ENCODE data around the gene GABRA1.

Gene GABRA1

GRCh38 chr5:161847941-161848391 lies at the start of gene GABRA1:
Gene GABRA1, plus strand, starts transcription at chr5:161848120. Its CDS starts 2,691 bp downstream, at chr5:161850811.
- H3K4me3 ChIP-seq (ENCODE audit: low read depth, low read length) = no peak within 1 kb of the TSS
- DNase-seq (ENCODE audit: low read depth) = no peak

GRCh38 chr5:161799316-161799715 lies 48.6 kb upstream of the GABRA1 start:
- no peak overlapping the region for H3K4me3 ChIP-seq (ENCODE audit: low read depth, low read length)
- DNase-seq (ENCODE audit: low read depth) = no peak

GRCh38 chr5:161804263-161804662 lies 43.7 kb upstream of the GABRA1 start:
- DNase-seq (ENCODE audit: low read depth) = no peak
- H3K4me3 ChIP-seq (ENCODE audit: low read depth, low read length) = no peak overlapping the region

GRCh38 chr5:161846746-161847145 lies 1.2 kb upstream of the GABRA1 start:
- no peak for DNase-seq (ENCODE audit: low read depth)
- no peak overlapping the region for H3K4me3 ChIP-seq (ENCODE audit: low read depth, low read length)

- no peak overlapping the region for H3K4me3 ChIP-seq (ENCODE audit: low read depth, low read length)
- DNase-seq (ENCODE audit: low read depth) = no peak
Measured at GRCh38 chr5:161847447-161847846, 473 bp upstream of the GABRA1 start.

- no peak for DNase-seq (ENCODE audit: low read depth)
- H3K4me3 ChIP-seq (ENCODE audit: low read depth, low read length) = no peak overlapping the region
Measured at GRCh38 chr5:161850491-161850890, 2.6 kb downstream of the GABRA1 start.

- DNase-seq (ENCODE audit: low read depth) = no peak
- H3K4me3 ChIP-seq (ENCODE audit: low read depth, low read length) = no peak overlapping the region
Measured at GRCh38 chr5:161851691-161852299, 3.9 kb downstream of the GABRA1 start.

GRCh38 chr5:161857358-161857757 lies 9.4 kb downstream of the GABRA1 start:
- H3K4me3 ChIP-seq (ENCODE audit: low read depth, low read length) = no peak overlapping the region
- DNase-seq (ENCODE audit: low read depth) = no peak

GRCh38 chr5:161863259-161863658 lies 15.3 kb downstream of the GABRA1 start:
- no peak overlapping the region for H3K4me3 ChIP-seq (ENCODE audit: low read depth, low read length)
- no peak for DNase-seq (ENCODE audit: low read depth)

GRCh38 chr5:161863811-161864210 lies 15.9 kb downstream of the GABRA1 start:
- no peak for DNase-seq (ENCODE audit: low read depth)
- no peak overlapping the region for H3K4me3 ChIP-seq (ENCODE audit: low read depth, low read length)

- no peak for DNase-seq (ENCODE audit: low read depth)
- no peak overlapping the region for H3K4me3 ChIP-seq (ENCODE audit: low read depth, low read length)
Measured at GRCh38 chr5:161865510-161865909, 17.6 kb downstream of the GABRA1 start.

GRCh38 chr5:161889971-161890370 lies 42.1 kb downstream of the GABRA1 start:
- DNase-seq (ENCODE audit: low read depth) = no peak
- H3K4me3 ChIP-seq (ENCODE audit: low read depth, low read length) = no peak overlapping the region

GRCh38 chr5:161895514-161895913 lies 47.6 kb downstream of the GABRA1 start:
- DNase-seq (ENCODE audit: low read depth) = no peak
- no peak overlapping the region for H3K4me3 ChIP-seq (ENCODE audit: low read depth, low read length)

- H3K4me3 ChIP-seq (ENCODE audit: low read depth, low read length) = no peak overlapping the region
- DNase-seq (ENCODE audit: low read depth) = no peak
Measured at GRCh38 chr5:161897033-161897432, 49.1 kb downstream of the GABRA1 start.

GRCh38 chr5:161899590-161899989 lies 51.7 kb downstream of the GABRA1 start:
- no peak for DNase-seq (ENCODE audit: low read depth)
- H3K4me3 ChIP-seq (ENCODE audit: low read depth, low read length) = no peak overlapping the region

GRCh38 chr5:161900981-161901380 lies 53.1 kb downstream of the GABRA1 start:
- no peak for DNase-seq (ENCODE audit: low read depth)
- H3K4me3 ChIP-seq (ENCODE audit: low read depth, low read length) = no peak overlapping the region

GRCh38 chr5:161921781-161922180 lies 73.9 kb downstream of the GABRA1 start:
- H3K4me3 ChIP-seq (ENCODE audit: low read depth, low read length) = no peak overlapping the region
- DNase-seq (ENCODE audit: low read depth) = no peak

GRCh38 chr5:161924270-161924669 lies 76.3 kb downstream of the GABRA1 start:
- H3K4me3 ChIP-seq (ENCODE audit: low read depth, low read length) = no peak overlapping the region
- no peak for DNase-seq (ENCODE audit: low read depth)

- H3K4me3 ChIP-seq (ENCODE audit: low read depth, low read length) = no peak overlapping the region
- DNase-seq (ENCODE audit: low read depth) = no peak
Measured at GRCh38 chr5:161925960-161926359, 78.0 kb downstream of the GABRA1 start.

GRCh38 chr5:161934486-161934885 lies 86.6 kb downstream of the GABRA1 start:
- DNase-seq (ENCODE audit: low read depth) = no peak
- no peak overlapping the region for H3K4me3 ChIP-seq (ENCODE audit: low read depth, low read length)

GRCh38 chr5:161944974-161945373 lies 97.1 kb downstream of the GABRA1 start:
- no peak overlapping the region for H3K4me3 ChIP-seq (ENCODE audit: low read depth, low read length)
- no peak for DNase-seq (ENCODE audit: low read depth)

- no peak for DNase-seq (ENCODE audit: low read depth)
- H3K4me3 ChIP-seq (ENCODE audit: low read depth, low read length) = no peak overlapping the region
Measured at GRCh38 chr5:161946911-161947310, 99.0 kb downstream of the GABRA1 start.

Measured in skeletal muscle cell (primary cell).